Forelimb muscle (tissue), 1 donor: ENCODE results near the gene HYLS1. TPM values are rescaled to one million over a fixed set of nuclear protein-coding genes. Genes with fewer than 3 reads are reported as not detected.

ENCODE experiments used
- DNase-seq: peaks from one replicate; pipeline ENCODE4 v3.0.0-alpha.2; 2013; ENCODE audit warnings: low read depth
- polyA plus RNA-seq: library from polyadenylated mRNA; unstranded; fragments of 120-200 nt; gene quantifications from one replicate; pipeline ENCODE4 v1.2.1, GENCODE V29; 2013; ENCODE audit not compliant: insufficient read length

Gene HYLS1
- polyA plus RNA-seq, 1 donor: 5.4 TPM

- DNase-seq: no peak
Measured at GRCh38 chr11:125949271-125950177, 62.1 kb downstream of the HYLS1 start.

- DNase-seq: no peak
Measured at GRCh38 chr11:125950178-125950490, 62.7 kb downstream of the HYLS1 start.

Other genes with a start within 250 kb of the HYLS1 start
- gene ACRV1, start 206.8 kb upstream of the HYLS1 start, polyA plus RNA-seq: 0.34 TPM
- gene PATE1, start 141.4 kb upstream of the HYLS1 start, polyA plus RNA-seq: not detected
- not detected for gene PATE2, start 108.8 kb upstream of the HYLS1 start, polyA plus RNA-seq
- not detected for gene PATE3, start 99.5 kb upstream of the HYLS1 start, polyA plus RNA-seq
- gene PATE4, start 54.4 kb upstream of the HYLS1 start, polyA plus RNA-seq: not detected
- gene PUS3, start 15.5 kb downstream of the HYLS1 start, polyA plus RNA-seq: 12.4 TPM
- gene DDX25, start 16.8 kb downstream of the HYLS1 start, polyA plus RNA-seq: 0.59 TPM
- gene VSIG10L2, start 58.4 kb downstream of the HYLS1 start, polyA plus RNA-seq: 0.28 TPM
- gene CDON, start 175.2 kb downstream of the HYLS1 start, polyA plus RNA-seq: 24.4 TPM